ENCODE measurements around the gene PDK4. TPM values are rescaled to one million over a fixed set of nuclear protein-coding genes. Genes with fewer than 3 reads are reported as not detected.
A peak's percentile ranks its signal among the peaks of the same experiment; 100 is the strongest.

The PDK4 gene
- polyA plus RNA-seq, 3 donors: 2.2 to 26.0 (median 12.4) TPM

- intact Hi-C loops (cut with micrococcal nuclease): no loop called here
- Histone ChIP-seq H4K20me1 (ENCODE audit: insufficient read depth, low read length) (no peaks in the 10 kb centered on the region), H3K4me3 (replicated peaks in 1 of 3; ENCODE audit: low read depth in 2 of 3, low read length in 3 of 3) (no peak overlapping the region), H3K4me1 (ENCODE audit: control insufficient read depth in 1 of 2, insufficient read depth in 2 of 2, low read length in 2 of 2) (peaks cover 26 to 27% of the 10 kb centered on the region in 2 donors), H3K79me2 (ENCODE audit: insufficient read depth, low read length) (no peaks in the 10 kb centered on the region), H3K36me3 (replicated peaks in 1 of 2; ENCODE audit: control insufficient read depth in 1 of 2, insufficient read depth in 2 of 2, low read length in 2 of 2) (no peaks in the 10 kb centered on the region), H3K27me3 (ENCODE audit: control insufficient read depth in 2 of 2, insufficient read depth in 2 of 2, low read length in 2 of 2) (no peaks in the 10 kb centered on the region), H3K27ac (ENCODE audit: low read depth in 1 of 2, low read length in 2 of 2) (no peak overlapping the region), H3K9me3 (replicated peaks in 1 of 2; ENCODE audit: control insufficient read depth in 1 of 2, insufficient read depth in 1 of 2, low read length in 2 of 2) (peaks cover 4 to 11% of the 10 kb centered on the region in 2 donors), H3K4me2 (replicated peaks; ENCODE audit: extremely low read depth, low read length, poor library complexity, severe bottlenecking) (no peak overlapping the region), H2AFZ (ENCODE audit: insufficient read depth, low read depth, low read length, poor library complexity, severe bottlenecking) (no peak overlapping the region), H3K9ac (ENCODE audit: insufficient read depth, low read length, poor library complexity, severe bottlenecking) (no peak overlapping the region)
- peaks cover 7 to 10% of the 10 kb centered on the region in 2 donors for H3K36me3 Mint-ChIP-seq
- no peak for TF ChIP-seq CTCF (IDR thresholded peaks at IDR 0.05)
- peaks cover 37% of the 10 kb centered on the region for H3K4me1 Mint-ChIP-seq
- no peak for DNase-seq
- no peak overlapping the region for H3K27ac Mint-ChIP-seq
- H3K27me3 Mint-ChIP-seq (ENCODE audit: low read depth in 3 of 3): peaks cover 0 to 1% (median 0%) of the 10 kb centered on the region in 3 donors
- no CpG with 5 or more reads among the region's 1 CpG for WGBS (ENCODE audit: insufficient coverage)
- peaks cover 19 to 38% (median 27%) of the 10 kb centered on the region in 7 donors for H3K9me3 Mint-ChIP-seq
- H3K4me3 Mint-ChIP-seq: no peak overlapping the region
These were observed 18.2 kb upstream of the PDK4 start for GRCh38 chr7:95614442-95614940.

- Histone ChIP-seq H2AFZ (ENCODE audit: insufficient read depth, low read depth, low read length, poor library complexity, severe bottlenecking) (no peak overlapping the region), H3K79me2 (ENCODE audit: insufficient read depth, low read length) (no peaks in the 10 kb centered on the region), H3K4me1 (ENCODE audit: control insufficient read depth in 1 of 2, insufficient read depth in 2 of 2, low read length in 2 of 2) (peaks cover 58 to 60% of the 10 kb centered on the region in 2 donors), H3K36me3 (replicated peaks in 1 of 2; ENCODE audit: control insufficient read depth in 1 of 2, insufficient read depth in 2 of 2, low read length in 2 of 2) (no peaks in the 10 kb centered on the region), H3K9me3 (replicated peaks in 1 of 2; ENCODE audit: control insufficient read depth in 1 of 2, insufficient read depth in 1 of 2, low read length in 2 of 2) (peaks cover 4 to 11% of the 10 kb centered on the region in 2 donors), H3K27me3 (ENCODE audit: control insufficient read depth in 2 of 2, insufficient read depth in 2 of 2, low read length in 2 of 2) (no peaks in the 10 kb centered on the region), H3K4me3 (replicated peaks in 1 of 3; ENCODE audit: low read depth in 2 of 3, low read length in 3 of 3) (no peak overlapping the region), H4K20me1 (ENCODE audit: insufficient read depth, low read length) (no peaks in the 10 kb centered on the region), H3K4me2 (replicated peaks; ENCODE audit: extremely low read depth, low read length, poor library complexity, severe bottlenecking) (no peak overlapping the region), H3K9ac (ENCODE audit: insufficient read depth, low read length, poor library complexity, severe bottlenecking) (no peak overlapping the region), H3K27ac (ENCODE audit: low read depth in 1 of 2, low read length in 2 of 2) (peak overlapping the region in 1 of 2 donors; percentile 88)
- peak overlapping the region in 2 of 7 donors; percentile 0 to 8 for H3K27ac Mint-ChIP-seq
- peaks cover 9 to 13% of the 10 kb centered on the region in 2 donors for H3K36me3 Mint-ChIP-seq
- intact Hi-C loops (cut with micrococcal nuclease): no loop called here
- no peak for TF ChIP-seq CTCF (IDR thresholded peaks at IDR 0.05)
- H3K27me3 Mint-ChIP-seq (ENCODE audit: low read depth in 3 of 3): peaks cover 0 to 1% (median 0%) of the 10 kb centered on the region in 3 donors
- peaks cover 66% of the 10 kb centered on the region for H3K4me1 Mint-ChIP-seq
- no peak for DNase-seq
- no CpG with 5 or more reads among the region's 2 CpGs for WGBS (ENCODE audit: insufficient coverage)
- no peak overlapping the region for H3K4me3 Mint-ChIP-seq
- H3K9me3 Mint-ChIP-seq: peaks cover 16 to 28% (median 21%) of the 10 kb centered on the region in 7 donors
These were observed 14.9 kb upstream of the PDK4 start for GRCh38 chr7:95611224-95611623.

All from CD14-positive monocyte (primary cell).